GM19438 (cell line): ENCODE results near the gene TFF2.

Experiments used
- ATAC-seq: cut with Tn5 transposase; IDR thresholded peaks from one replicate; pipeline ENCODE4 v1.9.1; 2021; ENCODE audit warnings: low read depth; ENCODE audit not compliant: unreplicated experiment

Gene TFF2

GRCh38 chr21:42366292-42367010, 15.7 kb upstream of the TFF2 start, which contains the start of gene TFF1:
Gene TFF1 (minus strand): TSS chr21:42366535. CDS start chr21:42366495, 40 bp downstream.
- ATAC-seq = no peak

- ATAC-seq = no peak
Measured at GRCh38 chr21:42365770-42366169, 15.0 kb upstream of the TFF2 start.

GRCh38 chr21:42364304-42364865, 13.6 kb upstream of the TFF2 start:
- ATAC-seq = no peak

GRCh38 chr21:42363312-42363711, 12.5 kb upstream of the TFF2 start:
- no peak for ATAC-seq

DNA sequence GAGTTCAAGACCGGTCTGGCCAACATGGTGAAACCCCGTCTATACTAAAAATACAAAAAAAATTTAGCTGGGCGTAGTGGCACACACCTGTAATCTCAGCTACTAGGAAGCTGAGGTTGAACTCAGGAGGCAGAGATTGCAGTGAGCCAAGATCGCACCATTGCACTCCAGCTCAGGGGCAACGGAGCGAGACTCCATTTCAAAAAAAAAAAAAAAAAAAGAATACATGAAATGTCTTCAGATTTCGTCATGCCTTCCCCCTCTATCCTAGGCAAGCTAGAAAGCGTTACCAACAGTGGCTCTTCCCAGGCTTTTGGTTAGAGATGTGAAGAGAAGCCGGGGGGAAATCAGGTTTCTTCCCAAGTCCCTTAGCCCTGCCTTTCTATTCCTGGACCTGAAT, 11.9 kb upstream of the TFF2 start:
- ATAC-seq = no peak

GRCh38 chr21:42362198-42362597, 11.4 kb upstream of the TFF2 start:
- ATAC-seq = no peak

DNA sequence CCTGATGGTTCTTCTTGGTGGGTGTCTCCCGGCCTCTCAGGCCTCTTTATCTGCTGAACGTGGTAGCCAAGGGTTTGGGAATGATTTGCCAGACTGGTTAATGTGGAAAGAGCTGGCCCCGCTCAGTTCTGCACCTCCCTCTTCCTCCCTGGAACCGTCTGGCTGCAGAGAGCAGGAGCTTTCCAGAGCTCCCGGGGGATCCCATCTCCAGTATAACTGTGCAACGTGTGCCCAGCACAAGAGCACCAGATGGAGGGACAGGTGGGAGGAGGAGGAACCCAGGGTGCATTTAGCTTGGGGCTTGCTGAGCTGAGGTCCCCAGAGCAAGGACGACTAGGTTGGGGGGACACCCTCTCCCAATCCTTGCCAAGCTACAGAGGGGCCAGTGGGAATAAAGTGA, 10.5 kb upstream of the TFF2 start:
- no peak for ATAC-seq

DNA sequence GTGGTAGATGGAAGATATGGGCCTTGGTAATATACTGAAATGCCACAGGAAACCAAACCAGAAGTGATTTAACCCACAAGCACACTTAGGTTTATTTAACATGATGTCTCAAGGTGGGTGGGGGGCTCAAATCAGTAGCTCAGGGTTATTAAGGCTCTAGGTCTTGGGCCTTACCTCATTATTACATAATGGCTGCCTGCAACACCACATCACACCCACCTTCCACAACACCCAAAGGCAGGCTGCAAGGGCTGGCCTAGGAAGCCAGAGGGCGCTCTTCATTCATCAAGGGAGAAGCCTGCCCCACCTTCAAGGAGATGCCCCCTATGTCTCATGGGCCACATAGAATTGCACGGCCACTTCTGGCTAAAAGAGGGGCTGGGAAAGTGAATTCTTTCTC, 9.5 kb upstream of the TFF2 start:
- no peak for ATAC-seq

GRCh38 chr21:42358937-42359336, 8.1 kb upstream of the TFF2 start:
- no peak for ATAC-seq

DNA sequence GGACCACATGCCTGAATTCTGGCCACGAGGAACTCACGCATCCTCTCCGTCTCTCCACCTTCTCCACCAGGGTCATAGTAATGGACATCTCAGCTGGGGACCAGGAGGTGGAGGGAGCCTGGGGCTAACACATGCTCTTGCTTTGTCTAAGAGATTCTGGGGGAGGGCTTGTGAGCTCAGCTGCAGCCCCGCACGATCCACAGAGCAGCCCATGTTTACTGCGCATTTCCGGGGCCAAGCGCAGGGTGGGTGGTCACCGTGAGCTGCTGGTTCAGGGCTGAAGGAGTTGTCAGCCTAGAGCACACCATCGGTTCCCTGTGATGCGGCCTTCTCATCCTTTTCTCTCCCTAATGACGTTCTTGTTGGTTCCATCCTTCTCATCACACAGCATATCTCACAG, 7.5 kb upstream of the TFF2 start:
- no peak for ATAC-seq

- no peak for ATAC-seq
Measured at GRCh38 chr21:42357307-42357706, 6.5 kb upstream of the TFF2 start.

GRCh38 chr21:42356650-42357049, 5.9 kb upstream of the TFF2 start:
- no peak for ATAC-seq

- no peak for ATAC-seq
Measured at GRCh38 chr21:42356046-42356445, 5.3 kb upstream of the TFF2 start.

GRCh38 chr21:42353623-42354022, 2.8 kb upstream of the TFF2 start:
- ATAC-seq = no peak

GRCh38 chr21:42352441-42353095, 1.8 kb upstream of the TFF2 start:
- no peak for ATAC-seq

DNA sequence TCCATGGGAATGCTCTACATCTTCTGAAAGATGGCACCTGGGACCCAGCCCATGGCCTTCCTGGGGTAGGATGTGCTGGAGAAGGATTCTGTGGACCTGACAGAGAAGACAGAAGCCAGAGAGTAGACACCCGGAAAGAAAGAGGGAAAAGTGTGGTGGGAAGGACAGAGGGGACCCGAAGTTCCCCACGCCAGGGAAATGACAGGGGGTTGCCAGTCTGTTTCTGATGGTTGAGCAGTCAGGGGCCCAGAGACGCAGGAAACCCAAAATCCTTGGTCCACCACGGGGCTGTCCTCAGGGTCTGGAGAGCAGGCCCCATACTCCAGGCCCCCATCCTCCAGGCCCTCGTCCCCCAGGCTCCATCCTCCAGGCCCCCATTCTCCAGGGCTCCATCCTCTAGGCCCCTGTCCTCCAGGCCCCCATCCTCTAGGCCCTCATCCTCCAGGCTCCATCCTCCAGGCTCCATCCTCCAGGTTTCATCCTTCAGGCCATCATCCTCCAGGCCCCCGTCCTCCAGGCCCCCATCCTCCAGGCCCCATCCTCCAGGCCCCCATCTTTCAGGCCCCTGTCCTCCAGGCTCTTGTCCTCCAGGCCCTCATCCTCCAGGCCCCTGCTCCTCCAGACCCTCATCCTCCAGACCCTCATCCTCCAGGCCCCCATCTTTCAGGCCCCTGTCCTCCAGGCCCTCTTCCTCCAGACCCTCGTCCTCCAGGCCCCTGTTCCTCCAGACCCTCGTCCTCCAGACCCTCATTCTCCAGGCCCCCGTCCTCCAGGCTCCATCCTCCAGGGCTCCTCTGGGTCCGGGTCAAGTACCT, 1.0 kb upstream of the TFF2 start:
- no peak for ATAC-seq

DNA sequence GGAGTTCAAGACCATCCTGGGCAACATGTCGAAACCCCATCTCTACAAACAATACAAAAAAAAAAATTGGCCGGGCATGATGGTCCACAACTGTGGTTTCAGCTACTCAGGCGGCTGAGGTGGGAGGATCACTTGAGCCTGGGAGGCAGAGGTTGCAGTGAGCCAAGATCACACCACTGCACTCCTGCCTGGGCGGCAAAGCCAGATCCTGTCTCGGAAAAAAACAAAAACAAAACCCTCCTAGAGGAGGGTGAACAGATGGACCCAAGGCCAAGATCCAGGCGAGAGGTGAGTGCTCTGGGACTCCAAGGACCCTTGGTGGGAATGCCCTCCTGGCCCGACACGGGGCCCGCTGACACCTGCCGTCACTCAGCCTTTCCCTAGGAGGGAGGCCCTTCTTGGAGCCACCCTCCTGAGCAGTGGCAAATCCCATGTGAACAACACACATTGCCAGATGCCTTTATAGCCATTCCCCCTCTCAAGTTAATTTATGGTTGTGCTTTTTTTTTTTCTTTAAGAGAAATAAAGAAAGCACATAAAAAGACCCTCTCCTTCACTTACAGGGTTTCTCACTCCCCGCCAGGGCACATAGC, 380 bp downstream of the TFF2 start:
- no peak for ATAC-seq

DNA sequence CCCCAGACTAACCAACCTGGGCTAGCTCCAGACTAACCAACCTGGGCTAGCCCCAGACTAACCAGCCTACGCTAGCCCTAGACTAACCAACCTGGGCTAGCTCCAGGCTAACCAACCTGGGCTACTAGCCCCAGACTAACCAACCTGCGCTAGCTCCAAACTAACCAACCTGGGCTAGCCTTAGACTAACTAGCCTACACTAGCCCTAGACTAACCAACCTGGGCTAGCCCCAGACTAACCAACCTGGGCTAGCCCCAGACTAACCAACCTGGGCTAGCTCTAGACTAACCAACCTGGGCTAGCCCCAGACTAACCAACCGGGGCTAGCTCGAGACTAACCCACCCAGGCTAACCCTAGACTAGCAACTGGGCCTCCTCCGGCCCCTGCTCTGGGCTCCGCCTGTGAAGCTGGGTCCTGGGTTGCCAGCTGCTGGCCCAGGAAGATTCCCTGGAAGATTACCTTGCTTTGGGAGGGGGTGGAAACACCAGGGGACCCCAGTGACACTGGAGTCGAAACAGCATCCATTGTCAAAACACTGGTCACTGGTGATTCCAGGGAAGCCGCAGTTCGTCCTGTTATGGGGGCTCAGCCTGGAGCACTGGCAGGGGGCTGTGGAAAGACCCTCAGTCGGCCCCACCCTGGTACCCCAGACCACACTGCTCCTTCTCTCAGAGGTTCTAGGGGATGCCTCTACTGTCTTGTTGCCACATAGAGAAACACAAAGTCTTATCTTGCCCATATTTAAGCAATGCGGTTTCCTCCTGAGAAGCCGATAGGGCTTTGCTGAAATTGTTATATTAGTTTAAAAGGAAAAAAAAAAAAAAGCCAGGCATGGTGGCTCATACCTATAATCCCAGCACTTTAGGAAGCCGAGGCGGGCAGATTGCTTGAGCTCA, 1.1 kb downstream of the TFF2 start:
- ATAC-seq = no peak

DNA sequence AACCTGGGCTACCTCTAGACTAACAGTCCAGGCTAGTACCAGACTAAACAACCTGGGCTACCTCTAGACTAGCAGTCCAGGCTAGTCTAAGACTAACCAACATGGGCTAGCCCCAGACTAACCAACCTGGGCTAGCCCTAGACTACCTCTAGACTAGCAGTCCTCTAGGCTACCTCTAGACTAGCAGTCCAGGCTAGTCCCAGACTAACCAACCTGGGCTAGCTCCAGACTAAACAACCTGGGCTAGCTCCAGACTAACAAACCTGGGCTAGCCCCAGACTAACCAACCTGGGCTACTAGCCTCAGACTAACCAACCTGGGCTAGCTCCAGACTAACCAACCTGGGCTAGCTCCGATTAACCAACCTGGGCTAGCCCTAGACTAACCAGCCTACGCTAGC, 2.0 kb downstream of the TFF2 start:
- ATAC-seq = no peak
